HG03139 (cell line): ENCODE data around the gene NAALADL2.
"Not testable (repeated sequence)": the region's sequence is repeated elsewhere in the genome, so short reads cannot be mapped to it uniquely, and the experiment has no call there.

Experiments used
- ATAC-seq: cut with Tn5 transposase; IDR thresholded peaks from one replicate; pipeline ENCODE4 v1.9.1; 2021; ENCODE audit not compliant: unreplicated experiment

The NAALADL2 gene

GRCh38 chr3:175127075-175127662 lies 268.0 kb downstream of the NAALADL2 start:
- no peak for ATAC-seq

- ATAC-seq: no peak
These were observed 270.0 kb downstream of the NAALADL2 start for GRCh38 chr3:175129126-175129525.

- no peak for ATAC-seq
These were observed 270.4 kb downstream of the NAALADL2 start for GRCh38 chr3:175129571-175129970.

DNA sequence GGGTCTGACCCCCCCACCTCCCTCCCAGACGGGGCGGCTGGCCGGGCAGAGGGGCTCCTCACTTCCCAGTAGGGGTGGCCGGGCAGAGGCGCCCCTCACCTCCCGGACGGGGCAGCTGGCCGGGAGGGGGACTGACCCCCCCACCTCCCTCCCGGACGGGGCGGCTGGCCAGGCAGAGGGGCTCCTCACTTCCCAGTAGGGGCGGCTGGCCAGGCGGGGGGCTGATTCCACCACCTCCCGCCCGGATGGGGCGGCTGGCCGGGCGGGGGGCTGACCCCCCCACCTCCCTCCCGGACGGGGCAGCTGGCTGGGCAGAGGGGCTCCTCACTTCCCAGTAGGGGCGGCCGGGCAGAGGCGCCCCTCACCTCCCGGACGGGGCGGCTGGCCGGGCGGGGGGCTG lies 272.7 kb downstream of the NAALADL2 start:
- not testable (repeated sequence) for ATAC-seq

- ATAC-seq: not testable (repeated sequence)
These were observed 273.6 kb downstream of the NAALADL2 start for GRCh38 chr3:175132706-175133105.

GRCh38 chr3:175144368-175144767 lies 285.2 kb downstream of the NAALADL2 start:
- no peak for ATAC-seq

- no peak for ATAC-seq
These were observed 287.1 kb downstream of the NAALADL2 start for GRCh38 chr3:175146258-175146657.

GRCh38 chr3:175149675-175150074 lies 290.5 kb downstream of the NAALADL2 start:
- peak; percentile 79 for ATAC-seq

DNA sequence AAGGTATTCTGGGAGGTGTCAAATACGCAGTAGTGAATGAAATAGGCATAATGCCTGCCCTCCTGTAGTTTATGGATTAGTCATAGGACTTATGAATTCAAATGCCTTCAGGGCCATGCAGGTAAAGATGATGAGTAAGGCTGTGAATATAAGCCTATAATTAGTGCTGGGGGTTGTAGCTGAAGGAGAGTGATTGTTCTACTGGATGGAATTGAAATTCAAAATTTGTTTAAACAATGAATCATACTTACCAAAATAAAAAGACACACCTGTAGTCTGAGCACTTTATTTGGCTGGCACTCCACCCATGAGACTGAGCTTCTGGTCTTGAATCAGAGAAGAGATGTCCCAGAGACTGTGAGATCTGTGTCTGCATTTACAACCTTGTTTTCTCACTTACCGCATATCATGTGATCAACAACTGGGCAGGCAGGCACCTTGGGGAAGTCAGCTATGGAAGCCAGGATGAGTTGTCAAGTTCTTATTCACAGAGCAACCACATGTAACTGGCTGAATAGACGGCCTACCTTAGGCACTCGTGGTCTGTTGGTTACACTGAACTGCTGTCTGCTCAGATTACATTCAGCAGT lies 291.8 kb downstream of the NAALADL2 start:
- no peak for ATAC-seq

DNA sequence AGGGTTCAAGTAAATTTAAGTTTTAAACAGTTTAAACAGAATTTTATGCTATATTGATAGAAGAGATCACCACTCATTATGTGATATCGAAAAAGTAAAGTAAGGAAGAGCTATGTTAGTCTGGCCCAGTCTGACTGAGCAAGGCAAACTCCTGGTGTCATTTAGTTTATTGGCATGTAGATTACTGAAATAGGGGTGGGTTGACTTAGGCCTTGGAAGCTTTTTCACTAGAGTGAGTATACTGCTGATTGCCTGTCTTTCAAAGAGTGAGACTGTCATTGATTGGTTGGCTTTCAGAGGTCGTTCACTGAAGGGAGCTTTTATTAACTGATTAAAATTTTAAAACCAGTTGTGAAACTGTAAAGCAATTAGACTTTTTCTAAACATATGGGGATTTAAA lies 294.5 kb downstream of the NAALADL2 start:
- no peak for ATAC-seq

DNA sequence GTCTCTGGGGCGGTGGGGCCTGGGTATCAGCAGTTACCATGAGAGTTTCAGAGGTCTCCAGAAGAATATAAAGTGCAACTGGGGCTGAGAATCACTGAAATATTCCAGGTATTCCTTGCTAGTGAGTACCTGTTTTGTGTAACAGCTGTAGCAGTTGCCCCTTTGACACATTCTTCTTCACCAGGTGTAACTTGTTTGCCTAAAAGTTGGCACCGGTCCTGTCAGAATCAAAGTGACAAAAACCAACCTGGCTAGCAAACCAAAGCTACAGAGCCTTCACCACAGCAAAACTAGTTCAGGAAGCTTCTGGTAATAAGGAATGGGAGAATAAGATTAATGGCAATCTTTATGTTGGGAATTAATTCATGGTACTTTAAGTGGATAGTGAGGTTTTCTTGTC lies 296.0 kb downstream of the NAALADL2 start:
- ATAC-seq: no peak

DNA sequence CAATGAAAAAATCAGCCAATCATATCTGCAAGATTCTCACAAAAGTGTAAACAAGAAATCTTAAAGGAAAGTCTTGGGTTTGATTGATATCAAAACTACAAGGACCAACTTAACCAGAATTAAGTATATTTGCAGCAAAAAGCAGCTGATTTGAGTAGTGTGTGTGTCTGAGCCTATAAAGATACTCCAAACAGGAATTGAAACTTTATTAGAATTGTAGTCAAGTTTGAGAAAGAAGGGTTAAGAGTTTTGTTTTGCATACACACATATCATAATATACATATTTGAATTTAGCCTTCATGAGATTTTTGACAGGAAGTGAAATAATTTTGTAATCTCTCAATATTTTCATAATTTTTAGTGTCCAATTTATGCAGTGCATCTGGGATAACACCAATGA lies 300.1 kb downstream of the NAALADL2 start:
- no peak for ATAC-seq

DNA sequence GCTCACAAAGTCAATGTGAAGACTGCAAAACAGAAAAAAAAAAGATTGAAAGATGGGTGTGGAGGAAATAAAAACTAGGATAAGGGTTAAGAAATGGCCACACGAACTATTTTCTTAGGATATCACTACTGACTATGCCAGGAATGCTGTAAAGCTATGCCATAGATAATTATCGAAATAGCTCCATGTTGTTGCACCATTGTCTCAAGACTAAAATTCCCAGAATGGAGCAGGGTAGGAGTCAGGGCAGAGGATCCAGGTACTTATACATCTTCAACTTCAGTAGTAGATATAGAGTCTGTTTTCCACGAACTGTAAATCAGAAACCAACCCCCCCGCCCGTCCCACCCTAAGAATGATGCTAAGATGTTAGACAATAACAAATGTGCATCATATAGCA lies 302.2 kb downstream of the NAALADL2 start:
- ATAC-seq: no peak

- ATAC-seq: no peak
These were observed 304.6 kb downstream of the NAALADL2 start for GRCh38 chr3:175163686-175164085.

GRCh38 chr3:175173117-175173516 lies 314.0 kb downstream of the NAALADL2 start:
- ATAC-seq: not testable (repeated sequence)

DNA sequence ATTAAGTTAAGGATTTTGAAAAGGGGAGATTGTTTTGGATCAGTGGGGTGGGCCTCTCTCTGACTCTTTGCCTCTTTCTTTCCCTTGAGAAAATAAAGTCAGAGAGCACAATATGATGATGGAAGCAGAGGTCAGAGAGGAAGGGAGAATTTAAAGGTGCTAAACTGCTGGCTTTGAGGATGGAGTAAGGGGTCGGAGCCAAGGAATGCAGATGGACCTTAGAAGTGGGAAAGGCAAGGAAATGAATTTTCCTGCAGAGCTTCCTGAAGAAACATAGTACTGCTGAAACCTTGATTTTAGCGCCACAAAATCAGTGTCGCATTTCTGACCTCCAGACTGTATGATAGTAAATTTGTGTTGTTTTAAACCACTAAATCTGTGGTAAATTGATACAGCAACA lies 317.4 kb downstream of the NAALADL2 start:
- no peak for ATAC-seq

- no peak for ATAC-seq
These were observed 319.9 kb downstream of the NAALADL2 start for GRCh38 chr3:175179055-175179454.

DNA sequence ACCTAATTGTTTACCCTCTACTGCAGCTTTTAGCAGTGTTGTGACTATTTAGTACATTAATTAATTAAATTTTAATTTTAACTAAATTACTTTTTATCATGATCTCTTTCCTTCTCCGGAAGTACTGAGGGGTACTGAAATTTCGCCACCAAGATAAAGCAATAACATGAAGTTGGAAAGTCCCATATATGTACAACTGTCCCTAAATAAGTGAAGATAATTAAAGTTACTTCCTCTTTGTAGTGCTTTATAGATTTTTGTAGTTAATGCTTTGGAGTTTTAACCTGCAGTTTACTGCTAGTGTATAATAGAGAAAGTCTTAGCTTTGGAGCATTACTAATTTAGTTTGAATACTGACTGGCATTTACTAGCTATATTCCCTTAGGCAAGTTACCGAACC lies 325.3 kb downstream of the NAALADL2 start:
- no peak for ATAC-seq

DNA sequence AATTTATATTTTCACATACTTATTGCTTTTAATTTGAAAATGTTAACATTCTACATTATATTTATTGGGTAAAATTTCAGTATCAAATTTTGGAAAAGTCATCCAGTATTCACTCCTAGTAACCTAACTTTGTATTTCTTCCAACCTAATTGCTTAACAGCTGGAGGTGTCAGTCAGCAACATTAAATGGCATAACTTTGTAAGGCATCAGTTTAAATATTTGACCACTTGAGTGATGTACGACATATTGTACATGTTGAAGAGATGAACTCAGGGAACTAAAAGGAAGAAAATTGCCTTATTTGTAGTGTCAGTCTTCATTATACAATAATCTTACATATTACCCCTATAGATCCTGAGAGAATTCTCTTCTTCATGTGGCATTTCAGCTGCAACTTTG lies 326.8 kb downstream of the NAALADL2 start:
- no peak for ATAC-seq

GRCh38 chr3:175186511-175186910 lies 327.4 kb downstream of the NAALADL2 start:
- ATAC-seq: no peak

DNA sequence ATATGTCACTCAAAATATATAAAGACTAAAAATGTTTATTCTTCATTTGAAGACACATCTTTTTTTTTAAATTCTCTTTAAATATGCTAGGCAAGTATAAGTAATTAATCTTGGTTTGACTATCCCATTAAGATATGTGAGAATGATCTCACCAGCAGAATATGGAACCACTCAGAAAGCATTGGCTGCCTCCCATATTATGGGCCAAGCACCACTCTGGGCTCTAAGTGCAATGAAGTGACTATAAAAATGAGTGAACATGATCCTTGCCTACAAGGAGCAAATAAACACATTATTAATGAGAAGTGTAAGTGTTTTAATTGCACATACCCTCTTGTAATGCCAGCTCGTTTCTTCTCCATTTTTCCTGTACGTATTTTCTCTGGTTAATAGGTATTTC lies 328.5 kb downstream of the NAALADL2 start:
- ATAC-seq: no peak

DNA sequence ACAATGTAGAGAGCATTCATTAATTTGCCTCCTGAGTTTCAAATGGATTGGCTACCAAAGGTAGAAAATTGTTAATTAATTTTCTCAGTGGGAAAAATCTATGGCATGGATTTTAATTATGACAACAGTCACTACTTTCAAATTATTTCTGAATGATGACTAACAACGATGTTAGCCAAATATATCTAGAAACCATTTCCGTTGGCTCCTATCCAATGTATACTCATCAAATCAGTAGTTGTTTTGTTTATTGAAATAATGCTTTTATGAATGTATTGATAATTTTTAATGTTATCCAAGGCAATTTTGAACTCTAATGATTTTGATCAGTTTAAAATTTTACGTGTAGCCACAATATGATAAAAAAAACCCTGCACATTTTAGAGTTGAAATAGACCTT lies 333.4 kb downstream of the NAALADL2 start:
- ATAC-seq: no peak
